ENCODE data around the gene D2HGDH. TPM values are rescaled to one million over a fixed set of nuclear protein-coding genes. Genes with fewer than 3 reads are reported as not detected.
"Not testable (repeated sequence)": the region's sequence is repeated elsewhere in the genome, so short reads cannot be mapped to it uniquely, and the experiment has no call there.

D2HGDH gene
- total RNA-seq, 4 donors from 2014 or later = 5.3 to 54.4 (median 13.7) TPM

GRCh38 chr2:241777170-241777685 is 42.8 kb downstream of the D2HGDH start:
- intact Hi-C loops (cut with DNase I; ENCODE audit: low total_unique reads) = no loop called here
- DNase-seq = no peak

DNA sequence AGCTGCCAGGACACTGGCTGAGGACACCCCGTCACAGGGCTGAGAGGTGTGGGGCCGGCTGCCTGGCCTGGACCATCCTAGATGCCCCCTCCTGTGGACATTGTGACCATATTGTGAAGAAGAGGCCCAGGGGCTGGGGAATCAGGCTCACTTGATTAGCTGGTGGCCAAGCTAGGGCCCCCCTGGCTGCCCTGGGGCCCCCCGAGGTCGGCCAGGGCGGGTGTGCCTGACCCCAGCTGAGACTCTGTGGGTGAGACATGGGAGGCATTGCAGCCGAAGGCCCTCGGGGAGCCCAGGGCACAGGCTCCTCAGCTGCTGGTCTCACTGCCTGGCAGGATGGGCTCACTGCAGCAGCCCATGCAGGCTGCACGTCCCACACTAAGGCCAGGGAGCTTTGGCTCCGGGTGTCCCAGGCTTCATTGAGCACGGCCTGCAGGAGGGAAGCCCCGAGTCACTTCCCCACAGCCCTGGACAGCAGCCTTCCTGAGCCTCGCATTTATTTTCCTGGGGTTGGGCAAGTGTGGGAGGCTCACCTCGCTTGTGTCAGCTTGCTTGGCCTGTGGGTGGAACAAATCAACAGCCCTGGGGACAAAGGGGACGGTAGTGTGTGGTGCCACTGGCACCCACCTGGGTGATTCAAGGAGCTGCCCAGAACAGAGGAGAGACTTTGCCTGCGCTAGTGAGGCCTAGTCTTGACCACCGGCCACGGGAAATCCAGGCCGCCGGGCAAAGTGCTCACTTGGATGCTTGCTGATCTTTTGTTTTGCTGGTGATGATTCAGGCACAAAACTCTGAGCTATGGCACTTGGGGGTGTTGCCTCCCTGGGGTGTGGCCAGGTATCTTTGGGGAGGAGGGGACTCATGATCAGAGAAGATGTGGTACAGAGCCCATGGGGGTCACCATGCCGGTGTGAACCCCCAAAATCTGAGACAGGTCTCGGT is 43.5 kb downstream of the D2HGDH start:
- peaks cover 0 to 4% of the 10 kb centered on the region in 2 donors for H3K27me3 ChIP-seq
- DNase-seq = no peak
- no peak overlapping the region for H3K4me3 ChIP-seq
- no peaks in the 10 kb centered on the region for H3K4me1 ChIP-seq
- no peaks in the 10 kb centered on the region for H3K9me3 ChIP-seq
- no peaks in the 10 kb centered on the region for H3K36me3 ChIP-seq
- TF ChIP-seq, protein P1, sequence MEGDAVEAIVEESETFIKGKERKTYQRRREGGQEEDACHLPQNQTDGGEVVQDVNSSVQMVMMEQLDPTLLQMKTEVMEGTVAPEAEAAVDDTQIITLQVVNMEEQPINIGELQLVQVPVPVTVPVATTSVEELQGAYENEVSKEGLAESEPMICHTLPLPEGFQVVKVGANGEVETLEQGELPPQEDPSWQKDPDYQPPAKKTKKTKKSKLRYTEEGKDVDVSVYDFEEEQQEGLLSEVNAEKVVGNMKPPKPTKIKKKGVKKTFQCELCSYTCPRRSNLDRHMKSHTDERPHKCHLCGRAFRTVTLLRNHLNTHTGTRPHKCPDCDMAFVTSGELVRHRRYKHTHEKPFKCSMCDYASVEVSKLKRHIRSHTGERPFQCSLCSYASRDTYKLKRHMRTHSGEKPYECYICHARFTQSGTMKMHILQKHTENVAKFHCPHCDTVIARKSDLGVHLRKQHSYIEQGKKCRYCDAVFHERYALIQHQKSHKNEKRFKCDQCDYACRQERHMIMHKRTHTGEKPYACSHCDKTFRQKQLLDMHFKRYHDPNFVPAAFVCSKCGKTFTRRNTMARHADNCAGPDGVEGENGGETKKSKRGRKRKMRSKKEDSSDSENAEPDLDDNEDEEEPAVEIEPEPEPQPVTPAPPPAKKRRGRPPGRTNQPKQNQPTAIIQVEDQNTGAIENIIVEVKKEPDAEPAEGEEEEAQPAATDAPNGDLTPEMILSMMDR (IDR thresholded peaks at IDR 0.05) = no peak
- no peak for TF ChIP-seq POLR2A (IDR thresholded peaks at IDR 0.05)
- H3K27ac ChIP-seq = no peak overlapping the region
- intact Hi-C loops (cut with DNase I; ENCODE audit: low total_unique reads) = no loop called here

More at GRCh38 chr2:241777170-241777685, 42.8 kb downstream of the D2HGDH start:
- Histone ChIP-seq H3K9me3 (no peaks in the 10 kb centered on the region), H3K27ac (no peak overlapping the region), H3K36me3 (no peaks in the 10 kb centered on the region), H3K27me3 (peaks cover 0 to 4% of the 10 kb centered on the region in 2 donors), H3K4me1 (no peaks in the 10 kb centered on the region), H3K4me3 (no peak overlapping the region)
- TF ChIP-seq, protein P1 (IDR thresholded peaks at IDR 0.05) = no peak
- no peak for TF ChIP-seq POLR2A (IDR thresholded peaks at IDR 0.05)

GRCh38 chr2:241780939-241781569 is 46.6 kb downstream of the D2HGDH start:
- DNase-seq = no peak
- no peaks in the 10 kb centered on the region for H3K9me3 ChIP-seq
- no peaks in the 10 kb centered on the region for H3K27me3 ChIP-seq
- no peak for TF ChIP-seq POLR2A (IDR thresholded peaks at IDR 0.05)
- TF ChIP-seq, protein P1 (IDR thresholded peaks at IDR 0.05) = no peak
- H3K36me3 ChIP-seq = no peaks in the 10 kb centered on the region
- H3K27ac ChIP-seq = no peak overlapping the region
- no peaks in the 10 kb centered on the region for H3K4me1 ChIP-seq
- no peak overlapping the region for H3K4me3 ChIP-seq
- intact Hi-C loops (cut with DNase I; ENCODE audit: low total_unique reads) = no loop called here

GRCh38 chr2:241782053-241782452 is 47.6 kb downstream of the D2HGDH start:
- intact Hi-C loops (cut with DNase I; ENCODE audit: low total_unique reads) = not testable (repeated sequence)

DNA sequence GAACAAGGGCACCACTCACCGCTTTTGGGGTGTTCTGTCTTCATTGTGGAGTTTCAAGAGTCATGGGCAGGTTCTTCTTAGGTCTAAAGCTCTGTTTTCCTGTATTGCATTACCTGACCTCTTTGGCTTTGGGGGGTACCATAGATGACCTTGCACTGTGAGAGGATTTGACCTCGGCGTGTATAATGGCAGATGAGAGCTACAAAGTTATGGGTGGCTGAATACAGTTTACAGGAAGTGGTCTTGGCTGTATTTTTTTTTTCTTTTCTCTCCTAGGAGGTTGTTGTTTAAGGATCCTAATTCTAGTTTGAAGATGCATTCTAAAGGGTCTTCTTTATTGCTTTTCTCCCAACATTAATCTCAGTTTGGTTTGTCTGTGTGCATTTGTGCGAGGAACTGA is 53.7 kb downstream of the D2HGDH start:
- TF ChIP-seq POLR2A (IDR thresholded peaks at IDR 0.05) = no peak
- TF ChIP-seq, protein P1 (IDR thresholded peaks at IDR 0.05) = no peak
- intact Hi-C loops (cut with DNase I; ENCODE audit: low total_unique reads) = no loop called here
- Histone ChIP-seq H3K36me3 (no peaks in the 10 kb centered on the region), H3K27me3 (no peaks in the 10 kb centered on the region), H3K27ac (no peak overlapping the region), H3K4me1 (no peaks in the 10 kb centered on the region), H3K4me3 (no peak overlapping the region), H3K9me3 (no peaks in the 10 kb centered on the region)
- no peak for DNase-seq

More at GRCh38 chr2:241782053-241782452, 47.6 kb downstream of the D2HGDH start:
- H3K27ac ChIP-seq, DNase-seq, H3K4me1 ChIP-seq, H3K9me3 ChIP-seq, H3K4me3 ChIP-seq, H3K36me3 ChIP-seq, H3K27me3 ChIP-seq: not testable (repeated sequence)

All from uterus (tissue), 4 donors.